GM21619 (cell line): ENCODE measurements around the gene DENND5A.
A peak's percentile ranks its signal among the peaks of the same experiment; 100 is the strongest.

Source experiments
- ATAC-seq: cut with Tn5 transposase; IDR thresholded peaks from one replicate; pipeline ENCODE4 v1.9.1; 2021; ENCODE audit not compliant: unreplicated experiment

DENND5A gene

DNA sequence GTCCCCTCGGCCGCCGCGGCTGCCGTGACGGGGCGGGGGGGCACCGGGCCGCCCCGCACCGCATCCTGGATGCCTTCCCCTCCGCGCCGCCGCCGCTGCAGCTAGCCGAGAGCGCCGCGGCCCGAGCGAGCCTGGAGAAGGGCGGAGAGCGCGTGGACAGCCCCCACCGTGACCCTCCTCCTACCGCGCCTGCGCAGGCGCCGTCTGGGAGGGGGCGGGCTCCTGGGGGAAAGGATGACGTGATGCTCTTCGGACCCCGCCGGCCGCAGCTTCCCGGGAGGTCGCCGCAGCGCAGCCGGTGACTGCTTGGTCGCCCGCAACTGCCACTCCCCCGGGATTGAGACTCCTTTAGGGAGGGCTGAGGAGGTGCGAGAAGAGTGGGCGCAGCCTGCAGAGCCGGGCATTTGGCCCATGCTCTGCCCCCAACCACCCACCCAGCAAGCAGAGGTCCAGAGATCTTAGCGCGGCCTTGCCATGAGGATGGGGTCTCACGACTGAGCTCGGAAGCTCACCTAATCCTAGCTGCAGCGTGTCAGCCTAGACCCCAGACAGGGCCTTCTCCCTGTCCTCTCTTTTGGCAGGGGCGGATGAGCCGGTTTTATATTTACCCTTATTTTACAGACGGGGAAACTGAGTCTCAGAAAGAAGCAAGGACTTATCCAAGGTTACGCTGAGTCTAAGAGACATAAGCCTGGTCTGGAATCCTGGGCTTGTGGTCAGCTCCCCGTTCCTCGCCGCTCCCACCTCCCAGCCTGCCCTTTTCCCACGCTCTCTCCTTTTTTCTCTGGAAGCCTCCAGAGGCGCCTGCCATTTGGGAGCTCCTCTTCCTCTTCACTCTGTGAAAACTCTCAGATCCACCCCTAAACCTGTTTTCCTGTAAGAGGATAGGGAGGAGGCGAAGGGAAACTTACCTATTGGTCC is at the start of gene DENND5A:
DENND5A (minus strand) TSS at position 140 of the 921 bp plus-strand sequence. CDS start 281 bp downstream, outside the sequence.
- ATAC-seq, result peak; percentile 40

DNA sequence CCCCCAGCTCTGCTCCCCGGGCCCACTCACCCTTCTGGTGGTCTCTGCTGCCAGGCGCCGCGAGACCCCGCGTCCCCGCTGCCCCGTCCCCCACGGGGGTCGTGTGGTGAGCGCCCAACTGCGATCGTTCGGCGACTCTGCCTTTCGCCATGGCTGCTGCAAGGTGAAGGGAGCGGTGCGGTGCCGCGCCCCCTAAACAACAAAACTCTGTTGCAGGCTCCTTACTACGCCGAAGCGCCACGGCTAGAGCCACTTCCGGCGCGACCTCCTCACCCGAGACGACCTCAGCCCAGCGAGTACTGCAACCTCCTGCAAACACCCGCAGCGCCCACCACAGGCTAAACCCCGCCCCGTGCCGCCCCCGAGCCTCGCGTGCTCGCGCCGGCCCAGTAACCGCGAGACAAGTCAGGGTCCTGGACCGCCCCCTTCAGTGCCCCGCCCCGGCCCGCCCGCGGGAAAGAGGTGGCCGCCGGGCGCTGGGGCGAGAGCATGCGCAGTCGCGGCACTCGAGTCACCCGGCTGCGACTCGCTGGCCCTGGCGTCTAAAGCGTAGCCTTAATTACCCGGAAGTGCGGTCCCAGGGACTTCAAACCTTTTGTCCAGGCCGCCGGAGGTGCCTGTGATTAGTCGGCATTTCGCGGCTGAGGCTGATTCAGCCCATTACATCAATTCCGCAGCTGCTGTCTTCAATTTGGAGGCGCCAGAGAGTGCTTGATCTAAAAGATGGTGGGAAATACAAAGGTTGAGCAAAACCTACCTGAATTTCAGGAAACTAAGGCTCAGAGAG is 49.3 kb upstream of the DENND5A start, which contains the start of gene TMEM41B:
TMEM41B (minus strand) TSS at position 303 of the 787 bp plus-strand sequence; CDS start at position 151, 152 bp downstream.
- peak; percentile 96 for ATAC-seq

DNA sequence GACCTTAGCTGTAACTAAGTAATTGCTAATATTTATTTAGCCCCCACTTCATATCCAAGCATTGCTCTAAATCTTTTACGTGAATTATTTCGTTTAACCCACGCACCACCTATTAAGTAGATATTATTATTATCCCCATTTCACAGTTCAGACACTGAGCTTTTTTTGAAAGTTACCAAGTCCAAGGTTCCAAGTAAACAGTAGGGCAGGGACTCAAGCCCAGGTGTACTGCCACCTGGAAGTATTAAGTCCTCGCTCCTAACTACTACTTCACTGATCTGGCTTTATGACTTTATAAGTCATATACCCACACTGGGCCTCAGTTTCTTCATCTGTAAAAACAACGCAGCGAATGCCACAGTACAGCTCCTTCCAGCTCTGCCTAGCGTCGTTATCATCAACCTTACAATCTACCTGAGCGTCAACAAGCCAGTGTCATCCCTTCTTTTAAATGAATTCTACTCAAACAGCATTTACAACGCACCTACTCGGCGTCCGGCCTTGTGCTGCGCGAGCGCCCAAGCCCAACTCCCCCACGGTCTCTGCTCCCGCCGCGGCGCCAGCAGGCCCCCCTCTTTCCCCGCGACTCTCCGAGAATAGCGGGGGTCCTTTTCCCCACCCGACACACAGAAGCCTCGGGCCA is 48.6 kb upstream of the DENND5A start:
- peak; percentile 9 for ATAC-seq

DNA sequence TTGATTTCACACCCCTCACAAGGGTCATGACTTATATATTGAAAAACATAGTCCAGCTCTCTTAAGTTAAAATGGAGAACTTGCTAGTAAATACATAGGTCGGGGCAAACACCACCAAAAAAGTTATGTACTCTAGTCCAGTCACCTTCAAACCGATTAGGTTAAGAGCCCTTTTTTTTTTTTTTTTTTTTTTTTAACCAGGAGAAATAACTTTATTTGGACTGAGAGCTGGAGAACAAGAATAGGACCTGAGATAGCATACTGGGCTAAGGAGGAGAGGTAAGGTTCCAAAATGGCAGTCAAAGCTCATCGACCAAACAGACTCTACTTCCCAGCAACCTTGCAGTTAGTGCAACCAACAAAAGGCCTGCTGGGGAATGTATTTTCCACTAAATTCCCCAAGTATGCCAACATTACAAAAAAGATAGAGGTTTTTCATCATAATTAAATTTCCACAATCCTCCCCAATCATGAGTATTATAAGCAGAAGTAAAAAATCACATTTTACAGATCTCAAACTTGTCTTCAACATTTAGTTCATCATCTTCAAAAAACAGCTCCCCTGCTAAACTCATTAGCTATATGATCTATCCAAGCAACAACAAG is 45.4 kb upstream of the DENND5A start:
- ATAC-seq, result no peak

DNA sequence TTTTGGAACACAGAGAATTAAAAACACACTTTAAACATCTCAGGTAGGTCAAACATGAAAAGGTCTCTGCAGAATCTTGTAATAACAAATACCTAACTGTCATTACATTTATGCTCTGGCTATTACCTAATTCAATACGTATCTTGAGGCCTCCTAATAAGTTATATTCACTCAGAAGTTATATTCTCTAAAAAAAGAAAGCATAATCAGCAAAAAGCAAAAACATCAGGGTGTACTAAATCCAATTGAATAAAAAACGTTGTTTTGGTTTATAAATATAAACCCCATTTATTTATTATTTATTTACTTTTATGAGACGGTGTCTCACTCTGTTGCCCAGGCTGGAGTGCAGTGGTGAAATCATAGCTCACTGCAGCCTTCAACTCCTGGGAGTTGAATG is 39.0 kb upstream of the DENND5A start:
- no peak for ATAC-seq

DNA sequence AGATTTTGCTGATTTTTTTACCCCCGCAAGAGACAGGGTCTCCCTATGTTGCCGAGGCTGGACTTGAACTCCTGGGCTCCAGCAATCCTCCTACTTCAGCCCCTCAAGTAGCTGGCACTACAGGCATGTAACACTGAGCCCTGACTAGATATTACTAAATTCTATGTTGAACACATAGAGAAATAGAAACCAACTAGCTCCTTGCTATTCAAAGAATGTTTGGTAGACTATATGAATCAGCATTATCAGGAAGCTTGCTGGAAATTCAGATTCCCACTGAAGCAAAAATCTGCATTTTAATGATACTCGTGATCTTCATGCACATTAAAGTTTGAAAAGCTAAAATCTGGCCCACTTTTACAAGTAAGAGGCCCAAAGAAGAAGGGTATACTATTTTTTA is 37.3 kb upstream of the DENND5A start:
- no peak for ATAC-seq

DNA sequence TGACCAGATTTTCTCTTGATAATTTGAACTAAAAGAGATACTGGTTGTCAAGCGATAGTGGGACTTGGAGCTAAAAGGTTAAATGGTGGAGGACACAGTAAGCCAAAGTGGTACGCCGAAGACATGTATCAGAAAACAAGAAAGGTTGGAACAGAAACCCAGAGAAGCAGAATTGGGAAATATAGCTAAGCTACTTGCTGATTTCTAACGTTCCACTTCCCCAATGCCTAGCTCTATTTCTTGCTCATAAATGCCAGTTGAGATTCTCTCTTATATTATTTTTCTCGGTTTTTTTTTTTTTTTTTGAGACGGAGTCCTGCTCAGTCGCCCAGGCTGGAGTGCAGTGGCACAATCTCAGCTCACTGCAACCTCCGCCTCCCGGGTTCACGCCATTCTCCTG is 36.6 kb upstream of the DENND5A start:
- ATAC-seq, result no peak

DNA sequence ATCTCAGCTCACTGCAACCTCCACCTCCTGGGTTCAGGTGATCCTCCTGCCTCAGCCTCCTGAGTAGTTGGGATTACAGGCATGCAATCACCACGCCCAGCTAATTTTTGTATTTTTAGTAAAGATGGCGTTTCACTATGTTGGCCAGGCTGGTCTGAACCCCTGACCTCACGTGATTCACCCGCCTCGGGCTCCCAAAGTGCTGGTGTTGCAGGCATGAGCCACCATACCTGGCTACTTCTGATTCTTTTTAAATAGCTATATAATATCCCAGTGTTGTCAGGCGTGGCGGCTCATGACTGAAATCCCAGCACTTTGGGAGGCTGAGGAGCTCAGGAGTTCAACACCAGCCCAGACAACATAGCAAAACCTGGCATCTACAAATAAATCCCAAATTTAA is 28.5 kb upstream of the DENND5A start:
- ATAC-seq, result no peak

DNA sequence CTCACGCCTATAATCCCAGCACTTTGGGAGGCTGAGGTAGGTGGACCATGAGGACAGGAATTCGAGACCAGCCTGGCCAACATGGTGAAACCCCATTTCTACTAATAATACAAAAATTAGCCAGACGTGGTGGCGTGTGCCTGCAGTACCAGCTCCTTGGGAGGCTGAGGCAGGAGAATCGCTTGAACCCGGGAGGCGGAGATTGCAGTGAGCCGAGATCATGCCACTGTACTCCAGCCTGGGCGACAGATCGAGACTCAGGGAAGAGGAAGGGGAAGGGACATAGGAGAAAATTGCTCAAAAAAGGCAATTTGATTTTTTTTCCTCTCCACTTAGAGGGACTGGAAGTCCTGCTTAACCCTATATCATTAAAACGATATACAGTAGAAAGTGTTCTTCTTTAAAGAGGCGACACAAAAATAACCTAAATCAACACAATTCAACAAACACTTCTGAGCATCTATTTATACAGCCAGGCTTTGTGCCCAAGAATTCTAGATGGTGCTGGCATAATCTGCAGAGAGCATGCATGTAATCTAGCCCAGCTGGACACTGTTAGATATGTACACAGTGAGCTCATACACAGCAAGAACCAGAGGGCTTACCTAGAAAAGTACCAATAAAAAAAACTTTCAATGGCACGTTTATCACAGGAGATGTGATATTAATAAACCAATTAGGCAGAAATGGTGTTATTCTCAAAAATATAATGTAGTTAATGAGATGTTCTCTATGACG is 20.9 kb upstream of the DENND5A start:
- no peak for ATAC-seq

DNA sequence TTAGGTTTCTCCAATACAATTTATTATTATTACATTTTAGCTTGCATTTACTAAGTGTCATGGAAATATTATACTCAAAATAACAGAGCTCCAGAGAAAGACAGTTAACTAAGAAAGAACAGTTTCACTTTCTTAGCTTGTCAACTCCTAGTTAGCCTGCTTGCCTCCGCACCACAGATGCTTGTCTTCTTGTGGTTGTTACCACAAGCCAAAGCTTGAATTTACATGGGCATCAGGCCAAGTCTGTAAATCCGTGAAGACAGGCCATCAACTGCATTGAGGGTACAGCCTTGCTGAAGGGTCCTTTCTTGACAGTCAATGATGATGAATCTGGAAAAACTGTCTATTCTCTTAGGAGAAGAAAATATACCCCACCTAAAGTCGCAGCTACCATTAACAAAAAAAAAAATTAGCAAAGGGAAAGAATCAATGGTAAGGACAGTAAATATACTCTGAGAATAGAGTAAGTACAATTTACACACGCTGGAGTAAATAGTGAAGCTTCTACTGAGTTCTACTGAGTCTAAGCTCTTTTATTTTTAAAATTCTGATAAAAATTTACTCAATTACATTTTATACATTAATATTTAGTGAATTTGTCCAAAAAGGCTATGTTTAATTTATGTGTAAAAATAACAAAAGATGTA is 15.6 kb upstream of the DENND5A start:
- peak; percentile 91 for ATAC-seq

DNA sequence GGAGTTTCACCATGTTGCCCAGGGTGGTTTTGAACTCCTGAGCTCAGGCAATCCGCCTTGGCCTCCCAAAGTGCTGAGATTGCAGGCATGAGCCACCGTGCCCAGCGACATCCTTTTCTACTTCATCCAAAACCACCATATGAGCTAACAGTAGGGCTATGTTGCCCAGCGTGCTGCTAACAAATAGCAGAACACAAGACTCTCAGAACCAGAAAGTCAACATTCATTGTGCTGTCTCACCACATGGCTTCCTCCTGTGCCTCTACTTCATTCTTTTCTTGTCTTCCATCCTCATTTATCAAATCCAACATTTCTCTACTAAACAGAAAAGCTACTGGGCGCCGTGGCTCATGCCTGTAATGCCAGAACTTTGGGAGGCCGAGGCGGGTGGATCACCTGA is 12.0 kb upstream of the DENND5A start:
- ATAC-seq, result no peak

DNA sequence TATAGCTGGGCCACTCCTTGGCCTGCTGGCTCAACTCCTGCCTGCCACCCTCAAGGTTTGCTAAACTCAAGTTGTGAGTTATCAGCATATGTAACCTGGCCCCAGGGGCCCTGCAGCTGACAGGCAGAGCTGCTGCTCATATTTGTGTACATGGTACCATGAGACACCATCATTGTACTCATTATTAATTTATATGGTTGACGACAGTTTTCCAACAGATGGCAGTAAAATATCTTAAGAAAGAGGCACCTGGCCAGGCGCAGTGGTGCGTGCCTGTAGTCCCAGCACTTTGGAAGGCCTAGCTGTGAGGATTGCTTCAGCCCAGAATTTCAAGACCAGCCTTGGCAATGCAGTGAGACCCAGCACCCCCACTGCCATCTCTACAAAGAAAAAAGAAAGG is 11.4 kb upstream of the DENND5A start:
- no peak for ATAC-seq

DNA sequence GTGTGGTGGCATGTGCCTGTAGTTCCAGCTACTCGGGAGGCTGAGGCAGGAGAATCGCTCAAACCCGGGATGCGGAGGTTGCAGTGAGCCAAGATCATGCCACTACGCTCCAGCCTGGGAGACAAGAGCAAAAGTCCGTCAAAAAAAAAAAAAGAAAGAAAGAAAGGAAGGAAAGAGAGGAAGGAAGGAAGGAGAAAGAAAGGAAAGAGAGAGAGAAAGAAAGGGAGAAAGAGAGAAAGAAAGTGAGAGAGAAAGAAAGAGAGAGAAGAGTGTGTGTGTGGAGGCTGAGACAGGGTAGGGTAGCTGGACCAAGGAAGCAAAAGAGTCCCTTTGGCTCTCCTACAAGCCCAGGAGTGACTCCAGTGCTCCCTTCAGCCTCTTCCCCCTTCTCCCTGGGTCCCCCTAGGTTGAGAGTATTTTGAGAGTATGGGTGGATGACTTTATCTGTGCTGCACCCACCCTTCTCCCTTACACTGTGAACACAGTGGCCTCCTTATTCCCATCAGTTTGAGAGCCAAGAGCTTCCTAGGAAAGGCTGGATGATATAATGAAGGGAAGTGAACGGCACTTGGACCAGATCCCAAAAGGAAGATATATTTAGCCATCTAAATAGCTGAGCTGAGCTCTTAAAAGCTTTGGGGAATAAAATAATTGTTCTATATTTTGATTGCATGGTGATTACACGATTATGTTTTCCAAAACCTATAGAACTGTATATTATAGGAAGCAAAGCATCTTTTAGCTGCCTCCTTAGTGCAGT is 9.5 kb upstream of the DENND5A start:
- no peak for ATAC-seq

DNA sequence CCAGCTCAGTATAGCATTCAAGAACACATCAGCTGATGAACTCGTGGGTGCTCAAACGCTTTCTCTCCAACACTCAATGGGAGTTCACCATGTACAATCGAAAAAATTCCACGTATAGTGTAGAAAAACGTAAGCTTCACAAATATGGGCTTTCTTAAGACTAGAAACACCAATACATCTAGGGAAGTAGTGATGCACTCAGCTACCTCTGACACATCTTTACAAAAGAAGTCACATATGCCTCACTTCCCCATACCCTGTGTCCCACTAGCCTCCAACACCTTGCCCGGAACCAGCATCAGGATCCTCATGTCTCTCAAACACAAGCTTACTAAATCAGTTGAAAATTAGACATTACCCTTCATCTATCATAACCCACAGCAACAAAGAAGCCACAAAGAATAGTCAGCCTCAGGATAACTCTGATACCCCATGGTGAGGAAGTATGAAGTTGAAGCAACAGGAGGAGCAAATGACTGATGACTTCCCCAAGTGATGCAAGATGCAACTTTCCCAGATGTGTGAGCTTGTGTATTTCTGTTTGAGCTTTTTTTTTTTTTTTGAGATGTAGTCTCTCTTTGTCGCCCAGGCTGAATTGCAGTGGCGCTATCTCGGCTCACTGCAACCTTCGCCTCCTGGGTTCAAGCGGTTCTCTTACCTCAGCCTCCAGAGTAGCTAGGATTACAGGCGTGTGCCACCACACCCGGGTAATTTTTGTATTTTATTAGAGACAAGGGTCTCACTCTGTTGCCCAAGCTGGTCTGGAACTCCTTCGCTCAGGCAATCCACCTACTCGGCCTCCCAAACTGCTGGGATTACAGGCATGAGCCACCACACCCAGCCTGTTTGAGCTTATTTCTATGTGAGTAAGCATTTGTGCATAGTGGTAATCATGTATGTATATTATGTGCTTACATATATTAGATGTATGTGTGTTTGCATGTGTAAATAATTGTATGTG is 8.5 kb upstream of the DENND5A start:
- ATAC-seq, result no peak

DNA sequence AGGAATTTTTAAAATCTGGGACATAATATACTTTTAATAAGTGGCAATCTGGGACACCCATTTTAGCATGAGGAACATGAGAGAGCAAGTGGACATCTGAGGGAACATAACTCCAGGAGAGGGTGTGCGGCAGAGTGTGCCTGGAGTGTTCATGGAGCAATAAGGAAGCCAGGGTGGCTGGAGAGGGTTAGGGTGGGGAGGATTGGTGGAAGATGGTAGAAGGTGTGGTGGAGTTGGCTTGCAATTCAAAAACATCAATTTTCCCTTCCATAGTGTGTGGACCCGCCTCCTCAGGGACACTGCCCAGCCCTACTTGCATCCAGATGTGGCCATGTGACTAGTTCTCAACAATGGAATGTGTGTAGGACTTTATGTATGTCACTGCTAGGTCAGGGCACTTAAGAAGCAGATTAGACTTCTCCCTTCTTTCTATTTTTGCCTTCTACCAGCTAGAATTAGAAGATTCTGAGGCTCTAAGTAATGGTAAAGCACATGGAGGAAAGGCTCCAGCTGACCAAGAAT is 4.4 kb upstream of the DENND5A start:
- ATAC-seq, result no peak

DNA sequence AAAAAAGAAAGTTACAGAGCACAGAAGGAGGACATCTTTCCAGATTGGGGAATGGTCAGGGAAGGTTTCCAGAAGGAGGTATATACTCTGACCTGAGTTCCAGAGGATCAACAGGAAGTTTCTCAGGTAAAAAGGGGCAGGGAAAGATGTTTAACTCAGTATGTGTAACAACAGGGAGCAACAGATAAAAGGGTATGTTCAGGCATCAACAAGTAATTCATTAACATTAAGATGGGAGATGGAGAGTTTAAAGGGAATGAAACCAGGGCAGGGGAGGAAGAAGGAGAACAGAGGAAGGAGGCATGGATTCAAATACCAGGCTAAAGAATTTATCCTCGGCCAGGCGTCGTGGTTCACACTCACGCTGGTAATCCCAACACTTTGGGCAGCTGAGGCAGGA is 2.5 kb upstream of the DENND5A start:
- ATAC-seq, result no peak

DNA sequence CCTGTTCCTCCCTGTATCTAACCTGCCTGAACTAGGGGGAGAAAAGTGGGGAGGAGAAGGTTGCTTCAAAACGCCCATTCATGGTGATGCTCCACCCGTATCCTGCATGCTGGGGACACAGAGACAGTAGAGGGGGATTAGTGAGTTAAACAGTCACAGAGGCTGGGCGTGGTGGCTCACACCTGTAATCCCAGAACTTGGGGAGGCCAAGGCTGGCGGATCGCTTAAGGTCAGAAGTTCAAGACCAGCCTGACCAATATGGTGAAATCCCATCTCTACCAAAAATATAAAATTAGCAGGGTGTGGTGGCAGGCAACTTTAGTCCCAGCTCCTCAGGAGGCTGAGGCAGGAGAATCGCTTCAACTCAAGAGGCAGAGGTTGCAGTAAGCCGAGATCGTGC is 1.8 kb upstream of the DENND5A start:
- no peak for ATAC-seq
